ENCODE data around the gene ZMAT5. TPM values are rescaled to one million over a fixed set of nuclear protein-coding genes. Genes with fewer than 3 reads are reported as not detected.

The ZMAT5 gene
- total and polyA plus RNA-seq, 9 of the 15 experiments (the other 6 are each of a cell fraction or from before 2014, with no cell fraction given), result 2.0 to 25.2 (median 11.9) TPM

GRCh38 chr22:29753808-29754657 lies 12.8 kb downstream of the ZMAT5 start:
- DNase-seq (ENCODE audit: extremely low read depth in 1 of 4, low spot score in 3 of 4), result no peak
- Histone ChIP-seq H2AFZ (ENCODE audit: low read depth, low read length) (no peak overlapping the region), H3K9me1 (ENCODE audit: control insufficient read depth, insufficient read depth, low read length) (no peaks in the 10 kb centered on the region), H3K27me3 (ENCODE audit: control insufficient read depth in 2 of 2, insufficient read depth in 2 of 2, low read length in 2 of 2) (no peaks in the 10 kb centered on the region), H3K79me2 (ENCODE audit: control insufficient read depth, insufficient read depth, low read length) (no peaks in the 10 kb centered on the region), H3K9me3 (replicated peaks; ENCODE audit: control insufficient read depth, insufficient read depth, low read depth, low read length) (no peaks in the 10 kb centered on the region), H3K4me2 (ENCODE audit: insufficient read depth, low read length) (no peak overlapping the region), H3K4me1 (replicated peaks in 1 of 2; ENCODE audit: control insufficient read depth in 2 of 2, insufficient read depth in 2 of 2, low read length in 2 of 2) (peaks cover 0 to 5% of the 10 kb centered on the region in 2 experiments; a peak in 3 of 5 replicates), H3K36me3 (ENCODE audit: control insufficient read depth, insufficient read depth, low read length) (no peaks in the 10 kb centered on the region), H3K9ac (ENCODE audit: insufficient read depth in 1 of 2, low read depth in 2 of 2, low read length in 2 of 2) (no peak overlapping the region), H4K20me1 (replicated peaks; ENCODE audit: control insufficient read depth, insufficient read depth, low read length) (no peaks in the 10 kb centered on the region), H3K4me3 (no peak overlapping the region), H3K27ac (ENCODE audit: extremely low read depth, low read depth, low read length) (no peak overlapping the region)
- intact Hi-C loops (cut with micrococcal nuclease) (no loop called here), in situ Hi-C loops (cut with MboI) (no loop called here)
- BruUV-seq (replicated peaks), result no TSS peak
- no peak for FAIRE-seq
- WGBS (ENCODE audit: insufficient coverage, low coverage, missing lambda C conversion rate), result 57% methylated on average over 13 of the region's 16 CpGs
- TF ChIP-seq TRIM24 (IDR thresholded peaks at IDR 0.05), result no peak
- TF ChIP-seq REST (IDR thresholded peaks at IDR 0.05; ENCODE audit: borderline replicate concordance), result no peak
- TF ChIP-seq REST (CRISPR knock-in tag; IDR thresholded peaks at IDR 0.05; ENCODE audit: low read depth), result no peak
- TF ChIP-seq SNRNP70 (optimal IDR thresholded peaks at IDR 0.05; ENCODE audit: low read depth, low read length), result no peak
- TF ChIP-seq DLX4 (CRISPR knock-in tag; IDR thresholded peaks at IDR 0.05), result no peak
- TF ChIP-seq ZNF165 (CRISPR knock-in tag; IDR thresholded peaks at IDR 0.05; ENCODE audit: borderline replicate concordance), result no peak
- CTCF ChIA-PET (ENCODE audit: low intra/inter-chr PET ratio), result no interaction called here
- POLR2A ChIA-PET, result interaction anchor here (0.6 to 1.3 kb wide), 3 partner anchors 12 to 365 kb away, joined by 3 to 6 read pairs (median 4); partner anchors contain the start of gene ZMAT5
- ATAC-seq, result no peak
